Cardiac ventricle fibroblast (primary cell): ENCODE results near the gene IFNGR2. TPM values are rescaled to one million over a fixed set of nuclear protein-coding genes. Genes with fewer than 3 reads are reported as not detected.

Experiments
- total RNA-seq: library from RNA; depleted of rRNA; stranded (reverse); fragments of >200 nt; gene quantifications from 2 replicates; pipeline ENCODE4 v1.2.3, GENCODE V29; 2015

IFNGR2 gene, protein sequence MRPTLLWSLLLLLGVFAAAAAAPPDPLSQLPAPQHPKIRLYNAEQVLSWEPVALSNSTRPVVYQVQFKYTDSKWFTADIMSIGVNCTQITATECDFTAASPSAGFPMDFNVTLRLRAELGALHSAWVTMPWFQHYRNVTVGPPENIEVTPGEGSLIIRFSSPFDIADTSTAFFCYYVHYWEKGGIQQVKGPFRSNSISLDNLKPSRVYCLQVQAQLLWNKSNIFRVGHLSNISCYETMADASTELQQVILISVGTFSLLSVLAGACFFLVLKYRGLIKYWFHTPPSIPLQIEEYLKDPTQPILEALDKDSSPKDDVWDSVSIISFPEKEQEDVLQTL
- 40.9 and 45.9 TPM in 2 replicates for total RNA-seq

DNA sequence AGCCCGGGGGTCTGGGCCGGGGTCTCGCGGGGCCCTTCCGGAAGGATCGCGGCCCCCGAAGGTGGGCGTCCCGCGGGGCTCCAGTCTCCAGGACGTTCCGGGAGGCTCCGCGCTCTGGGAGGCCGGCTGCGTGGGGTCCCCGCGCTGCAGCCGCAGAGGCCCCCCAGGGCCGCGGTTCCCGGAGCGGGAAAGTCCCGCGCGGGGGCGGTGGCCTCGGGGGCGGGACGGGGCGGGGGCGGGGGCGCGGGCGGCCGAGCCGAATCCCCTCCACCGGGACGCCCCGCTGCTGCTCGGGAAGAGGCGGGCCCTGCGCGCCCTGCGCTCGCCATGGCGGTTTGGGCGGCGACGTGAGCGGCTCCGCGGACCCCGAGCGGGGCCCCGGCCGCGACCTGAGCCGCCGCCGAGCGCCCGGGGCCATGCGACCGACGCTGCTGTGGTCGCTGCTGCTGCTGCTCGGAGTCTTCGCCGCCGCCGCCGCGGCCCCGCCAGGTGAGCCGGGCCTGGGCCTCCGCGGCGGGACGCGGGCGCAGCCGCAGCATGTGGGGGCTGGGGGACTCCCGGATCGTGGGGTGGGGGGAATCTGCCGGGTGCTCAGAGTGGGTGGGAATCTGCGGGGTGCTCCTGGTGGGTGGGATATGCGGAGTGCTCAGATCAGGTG lies at the start of gene IFNGR2:
Gene IFNGR2 (plus strand): TSS at position 286 of the 658 bp plus-strand sequence. CDS start 131 bp downstream, at position 417.

DNA sequence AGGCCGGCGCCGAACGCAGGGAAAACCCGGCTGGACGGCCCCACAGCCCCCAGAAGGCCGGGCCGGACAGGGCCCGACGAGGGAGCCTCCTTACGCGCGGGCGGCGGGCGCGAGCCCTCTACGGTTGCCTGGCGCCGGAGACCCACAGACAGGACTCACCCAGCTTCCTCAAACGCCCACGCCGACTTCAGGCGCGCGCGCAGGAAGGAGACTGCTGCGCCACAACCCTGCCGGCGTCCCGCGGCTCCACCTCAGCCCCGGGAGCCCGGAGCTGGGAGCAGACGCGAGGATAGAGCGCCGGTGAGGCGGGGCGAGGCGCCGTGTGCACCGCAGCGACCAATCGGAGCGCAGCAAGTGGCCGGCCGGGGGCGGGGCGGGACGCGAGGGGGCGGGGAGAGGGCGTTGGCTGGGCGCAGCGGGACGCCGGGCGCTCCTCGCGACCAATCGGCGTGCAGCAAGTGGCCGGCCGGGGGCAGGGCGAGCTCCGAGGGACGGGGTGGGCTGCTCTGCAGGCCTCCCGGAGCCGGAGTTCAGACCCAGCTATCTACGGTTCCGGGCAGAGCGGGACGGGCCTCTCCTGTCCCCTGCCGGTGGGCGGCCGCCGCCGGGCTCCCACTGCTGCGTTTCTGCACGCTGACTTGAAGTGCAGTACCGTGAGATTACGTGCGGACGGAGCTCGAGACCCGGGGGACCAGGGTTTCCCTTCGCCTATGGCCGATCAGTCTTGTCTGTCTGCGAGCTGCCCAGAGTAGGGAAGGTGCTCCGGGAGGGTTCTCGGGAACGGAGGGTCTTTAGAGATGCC lies 76.7 kb downstream of the IFNGR2 start, which contains the start of gene TMEM50B:
Gene TMEM50B (minus strand): TSS at position 296 of the 802 bp plus-strand sequence. CDS start 11,089 bp downstream, outside the sequence.

Other genes with a start within 250 kb of the IFNGR2 start
- gene IFNAR2, start 173.5 kb upstream of the IFNGR2 start, total RNA-seq = 8.8 and 11.3 TPM in 2 replicates
- 35.3 and 41.0 TPM in 2 replicates for gene IL10RB, start 137.0 kb upstream of the IFNGR2 start, total RNA-seq
- 28.7 and 30.4 TPM in 2 replicates for gene IFNAR1, start 78.4 kb upstream of the IFNGR2 start, total RNA-seq
- gene TMEM50B, start 76.6 kb downstream of the IFNGR2 start, total RNA-seq = 17.3 and 22.2 TPM in 2 replicates
- gene DNAJC28, start 88.3 kb downstream of the IFNGR2 start, total RNA-seq = 1.5 and 3.2 TPM in 2 replicates
- gene GART, start 138.7 kb downstream of the IFNGR2 start, total RNA-seq = 63.1 and 68.8 TPM in 2 replicates
- 123 TPM in 2 replicates for gene SON, start 139.6 kb downstream of the IFNGR2 start, total RNA-seq
- gene DONSON, start 185.3 kb downstream of the IFNGR2 start, total RNA-seq = 4.7 and 11.8 TPM in 2 replicates
- gene CRYZL1, start 238.3 kb downstream of the IFNGR2 start, total RNA-seq = 20.2 and 21.3 TPM in 2 replicates
- gene ITSN1, start 239.1 kb downstream of the IFNGR2 start, total RNA-seq = 34.3 and 34.8 TPM in 2 replicates